IMR-90 (cell line): Measurements from ENCODE around the gene DLGAP3. TPM values are rescaled to one million over a fixed set of nuclear protein-coding genes. Genes with fewer than 3 reads are reported as not detected.

Experiments
- ATAC-seq: fragments of 200-7000 bp; cut with Tn5 transposase; 2 replicates; pipeline ENCODE4 v1.9.1; 2020; ENCODE audit warnings: low read depth, mild to moderate bottlenecking, moderate library complexity
- BruUV-seq: library from RNA; stranded (reverse); fragments of 400-500 nt; replicated peaks from 2 replicates; lab custom pipeline; 2021; lab: Mats Ljungman, UMichigan
- CTCF ChIA-PET: fragments of 300-600 bp; formaldehyde crosslinking; extraction: SDS; loops from one replicate; lab custom pipeline; 2021; ENCODE audit warnings: antibody characterized with exemption; lab: Yijun Ruan, JAX
- POLR2A ChIA-PET: fragments of 300-600 bp; sonication (Branson Sonifier 250); formaldehyde crosslinking; loops from one replicate; lab custom pipeline; 2022; ENCODE audit warnings: antibody characterized with exemption; ENCODE audit not compliant: unreplicated experiment; lab: Charles Lee
- DNase-seq: peaks from one replicate; pipeline ENCODE4 v3.0.0; 2013
- H2AFZ ChIP-seq: replicated peaks from 2 replicates; pipeline ENCODE3; 2013; ENCODE audit warnings: low read length, mild to moderate bottlenecking; ENCODE audit not compliant: poor library complexity
- H2AK5ac ChIP-seq: 2 replicates; pipeline ENCODE4 v1.6.1; 2013; ENCODE audit warnings: low read depth, low read length, inconsistent platforms
- H2AK9ac ChIP-seq: replicated peaks from 2 replicates; pipeline ENCODE3; 2013; ENCODE audit warnings: mild to moderate bottlenecking, low read depth, low read length, moderate library complexity; ENCODE audit not compliant: poor library complexity
- H2BK120ac ChIP-seq: 2 replicates; pipeline ENCODE4 v1.6.1; 2013; ENCODE audit warnings: low read depth, low read length, inconsistent platforms
- H2BK15ac ChIP-seq: 3 replicates; pipeline ENCODE4 v1.6.1; 2013; ENCODE audit warnings: low read depth, low read length, inconsistent platforms
- H2BK20ac ChIP-seq: 2 replicates; pipeline ENCODE4 v1.6.1; 2013; ENCODE audit warnings: low read depth, mild to moderate bottlenecking, inconsistent platforms, low read length, moderate library complexity
- H2BK5ac ChIP-seq: 2 replicates; pipeline ENCODE4 v1.6.1; 2013; ENCODE audit warnings: mild to moderate bottlenecking, low read depth, low read length, inconsistent platforms; ENCODE audit not compliant: poor library complexity, severe bottlenecking
- H3K14ac ChIP-seq: replicated peaks from 2 replicates; pipeline ENCODE4 v1.6.1; 2013; ENCODE audit warnings: low read depth, low read length, inconsistent platforms
- H3K18ac ChIP-seq: 2 replicates; pipeline ENCODE4 v1.6.1; 2013; ENCODE audit warnings: low read depth, low read length, control low read depth
- H3K23ac ChIP-seq: 2 replicates; pipeline ENCODE4 v1.6.1; 2013; ENCODE audit warnings: low read depth, low read length, inconsistent platforms
- H3K27ac ChIP-seq: 2 replicates; pipeline ENCODE4 v1.5.1; 2013; ENCODE audit warnings: mild to moderate bottlenecking, control low read depth, low read length; ENCODE audit not compliant: insufficient read depth
- H3K27me3 ChIP-seq: 2 replicates; pipeline ENCODE4 v1.6.1; 2013; ENCODE audit warnings: low read length; ENCODE audit not compliant: control insufficient read depth, insufficient read depth
- H3K36me3 ChIP-seq: 2 replicates; pipeline ENCODE4 v1.6.1; 2013; ENCODE audit warnings: low read length, mixed read lengths; ENCODE audit not compliant: control insufficient read depth, insufficient read depth
- H3K4ac ChIP-seq: 2 replicates; pipeline ENCODE4 v1.6.1; 2013; ENCODE audit warnings: low read depth, low read length, inconsistent platforms
- H3K4me1 ChIP-seq: 2 replicates; pipeline ENCODE4 v1.6.1; 2013; ENCODE audit warnings: low read length, mixed read lengths; ENCODE audit not compliant: control insufficient read depth, insufficient read depth
- H3K4me2 ChIP-seq: 2 replicates; pipeline ENCODE4 v1.6.1; 2013; ENCODE audit warnings: low read depth, mild to moderate bottlenecking, control low read depth, low read length, moderate library complexity
- H3K4me3 ChIP-seq: 2 replicates; pipeline ENCODE4 v1.5.1; 2013; ENCODE audit warnings: low read depth, mild to moderate bottlenecking, control low read depth, low read length, moderate library complexity; ENCODE audit not compliant: insufficient read depth
- H3K56ac ChIP-seq: 2 replicates; pipeline ENCODE4 v1.6.1; 2013; ENCODE audit warnings: low read length, inconsistent platforms; ENCODE audit not compliant: insufficient read depth; ENCODE audit errors: extremely low read depth
- H3K79me1 ChIP-seq, 2 experiments: 2 replicates each; pipeline ENCODE4 v1.6.1; 2013; ENCODE audit warnings: low read length in 2 of 2, inconsistent platforms in 1 of 2, low read depth in 1 of 2
- H3K9ac ChIP-seq: 2 replicates; pipeline ENCODE4 v1.6.1; 2013; ENCODE audit warnings: low read depth, low read length, control low read depth
- H3K9me1 ChIP-seq: 2 replicates; pipeline ENCODE4 v1.6.1; 2013; ENCODE audit warnings: low read length, inconsistent platforms; ENCODE audit not compliant: insufficient read depth
- H3K9me3 ChIP-seq: 2 replicates; pipeline ENCODE4 v1.6.1; 2013; ENCODE audit warnings: low read length; ENCODE audit not compliant: control insufficient read depth, insufficient read depth
- H4K20me1 ChIP-seq: 2 replicates; pipeline ENCODE4 v1.6.1; 2013; ENCODE audit warnings: low read length, inconsistent platforms; ENCODE audit not compliant: insufficient read depth
- H4K5ac ChIP-seq: 2 replicates; pipeline ENCODE4 v1.6.1; 2013; ENCODE audit warnings: mild to moderate bottlenecking, low read depth, low read length, control low read depth
- H4K8ac ChIP-seq, 2 experiments: 2 replicates each; pipeline ENCODE4 v1.6.1; 2013; ENCODE audit warnings: low read depth in 2 of 2, low read length in 2 of 2, control low read depth in 1 of 2, inconsistent platforms in 1 of 2
- H4K91ac ChIP-seq: 2 replicates; pipeline ENCODE4 v1.6.1; 2013; ENCODE audit warnings: low read depth, low read length, inconsistent platforms; ENCODE audit not compliant: insufficient read depth
- BHLHE40 ChIP-seq: fragments of 150-350 bp; IDR thresholded peaks from 2 replicates; pipeline ENCODE4 v1.6.1; 2016; ENCODE audit warnings: mild to moderate bottlenecking, low read depth, low read length
- CEBPB ChIP-seq: IDR thresholded peaks from 2 replicates; pipeline ENCODE4 v1.6.1; 2012; ENCODE audit warnings: low read depth, low read length, improper control_type of control experiment
- CHD1 ChIP-seq: IDR thresholded peaks from 2 replicates; pipeline ENCODE4 v1.6.1; 2012; ENCODE audit warnings: low read depth, low read length, improper control_type of control experiment
- ELK1 ChIP-seq: fragments of 150-350 bp; IDR thresholded peaks from 2 replicates; pipeline ENCODE4 v1.6.1; 2016; ENCODE audit warnings: low read depth, mild to moderate bottlenecking, low read length, moderate library complexity, borderline replicate concordance
- FOS ChIP-seq: fragments of 150-350 bp; IDR thresholded peaks from 2 replicates; pipeline ENCODE4 v1.6.1; 2016; ENCODE audit warnings: low read depth, low read length
- MAFK ChIP-seq: IDR thresholded peaks from 2 replicates; pipeline ENCODE4 v1.6.1; 2012; ENCODE audit warnings: low read depth, low read length, improper control_type of control experiment
- MAZ ChIP-seq: IDR thresholded peaks from 2 replicates; pipeline ENCODE4 v1.6.1; 2012; ENCODE audit warnings: low read depth, mild to moderate bottlenecking, low read length, improper control_type of control experiment, moderate library complexity, borderline replicate concordance
- MXI1 ChIP-seq: IDR thresholded peaks from 2 replicates; pipeline ENCODE4 v1.6.1; 2012; ENCODE audit warnings: low read depth, mild to moderate bottlenecking, low read length, moderate library complexity, borderline replicate concordance
- NFE2L2 ChIP-seq: fragments of 150-350 bp; IDR thresholded peaks from 2 replicates; pipeline ENCODE4 v1.6.1; 2016; ENCODE audit warnings: low read depth, mild to moderate bottlenecking, low read length
- POLR2A ChIP-seq: IDR thresholded peaks from 2 replicates; pipeline ENCODE4 v1.6.1; 2012; ENCODE audit warnings: mild to moderate bottlenecking, low read depth, low read length
- RAD21 ChIP-seq: IDR thresholded peaks from 2 replicates; pipeline ENCODE4 v1.6.1; 2012; ENCODE audit warnings: low read length, improper control_type of control experiment
- RCOR1 ChIP-seq: IDR thresholded peaks from 2 replicates; pipeline ENCODE4 v1.6.1; 2012; ENCODE audit warnings: mild to moderate bottlenecking, low read length, improper control_type of control experiment; ENCODE audit not compliant: insufficient replicate concordance
- RFX5 ChIP-seq: IDR thresholded peaks from 2 replicates; pipeline ENCODE4 v1.8.0; 2012; ENCODE audit warnings: low read depth, mild to moderate bottlenecking, low read length, moderate library complexity
- SMC3 ChIP-seq: fragments of 150-350 bp; IDR thresholded peaks from 2 replicates; pipeline ENCODE4 v1.6.1; 2016; ENCODE audit warnings: low read depth, mild to moderate bottlenecking, antibody characterized with exemption, low read length, moderate library complexity
- USF2 ChIP-seq: fragments of 150-350 bp; IDR thresholded peaks from 2 replicates; pipeline ENCODE4 v1.6.1; 2017; ENCODE audit warnings: mild to moderate bottlenecking, antibody characterized with exemption, low read length, low read depth
- WGBS, 2 experiments: methylation state at CpG; one replicate each; pipeline versions ENCODE4 v1.1.5 to v1.1.7; 2013; ENCODE audit warnings: missing lambda C conversion rate in 2 of 2; ENCODE audit not compliant: insufficient read length in 1 of 2; ENCODE audit errors: extremely low coverage in 2 of 2; 5-methylcytosine and 5-hydroxymethylcytosine counted together
- dilution Hi-C: fragments of 300-500 bp; cut with HindIII; formaldehyde crosslinking; loops from one replicate; pipeline ENCODE4 v1.14.3; 2018; ENCODE audit warnings: low sequenced_read_pairs; ENCODE audit not compliant: unreplicated experiment
- in situ Hi-C: fragments of 300-500 bp; cut with MboI; formaldehyde crosslinking; loops from 3 replicates; pipeline ENCODE4 v1.14.3; 2019; ENCODE audit warnings: low sequenced_read_pairs, inconsistent platforms, mixed read lengths
- intact Hi-C: fragments of 100-400 bp; cut with micrococcal nuclease; formaldehyde crosslinking; loops from 2 replicates; pipeline ENCODE4 v1.10.0; 2022
- polyA plus RNA-seq, 3 experiments: library from polyadenylated mRNA; depleted of rRNA; stranded (reverse); fragments of >200 nt; gene quantifications; 2 replicates each; pipeline ENCODE4 v1.2.3, GENCODE V29; 2012; ENCODE audit warnings: low replicate concordance in 1 of 3
- total RNA-seq: library from RNA; depleted of rRNA; stranded (reverse); fragments of >200 nt; gene quantifications from 2 replicates; pipeline ENCODE4 v1.2.3, GENCODE V29; 2012
- TF ChIP-seq, protein P1 (sequence below): conservative IDR thresholded peaks from 2 replicates; pipeline ENCODE4 v1.5.1; 2012; ENCODE audit warnings: mild to moderate bottlenecking, low read depth, low read length, improper control_type of control experiment

Gene DLGAP3
- total and polyA plus RNA-seq, 2 of the 4 experiments (the other 2 are of a cell fraction) = 0.02 TPM; not detected in 1

- POLR2A ChIA-PET = no interaction called here
- Histone ChIP-seq H3K23ac (no peak overlapping the region), H4K20me1 (no peaks in the 10 kb centered on the region), H3K9me1 (no peaks in the 10 kb centered on the region), H3K56ac (no peak overlapping the region), H2BK20ac (no peak overlapping the region), H3K9ac (no peak overlapping the region), H4K8ac (no peak overlapping the region), H2AK5ac (no peak overlapping the region), H3K4me3 (no peak overlapping the region), H3K27ac (no peak overlapping the region), H3K4me2 (no peak overlapping the region), H3K36me3 (no peaks in the 10 kb centered on the region), H4K91ac (no peak overlapping the region), H2BK15ac (no peak overlapping the region), H2BK120ac (no peak overlapping the region), H3K14ac (no peak overlapping the region), H4K5ac (no peak overlapping the region), H2BK5ac (no peak overlapping the region), H3K4me1 (no peaks in the 10 kb centered on the region), H3K4ac (no peak overlapping the region), H2AK9ac (no peak overlapping the region), H3K27me3 (peaks cover 3% of the 10 kb centered on the region; the same call in 1 of the 2 replicates), H2AFZ (no peak overlapping the region), H3K18ac (no peak overlapping the region), H3K9me3 (no peaks in the 10 kb centered on the region), H3K79me1 (no peaks in the 10 kb centered on the region)
- dilution Hi-C loops = no loop called here
- 60% methylated on average over 1 of the region's 5 CpGs; no CpG with 5 or more reads in 1 of the 2 experiments for WGBS, 2 experiments
- DNase-seq = no peak
- in situ Hi-C loops = no loop called here
- TF ChIP-seq RCOR1 (no peak), POLR2A (no peak), RAD21 (no peak), CHD1 (no peak), MXI1 (no peak), CEBPB (no peak), ELK1 (no peak), MAFK (no peak), BHLHE40 (no peak), USF2 (no peak), FOS (no peak), RFX5 (no peak), MAZ (no peak), NFE2L2 (no peak), SMC3 (no peak)
- TF ChIP-seq, protein P1, sequence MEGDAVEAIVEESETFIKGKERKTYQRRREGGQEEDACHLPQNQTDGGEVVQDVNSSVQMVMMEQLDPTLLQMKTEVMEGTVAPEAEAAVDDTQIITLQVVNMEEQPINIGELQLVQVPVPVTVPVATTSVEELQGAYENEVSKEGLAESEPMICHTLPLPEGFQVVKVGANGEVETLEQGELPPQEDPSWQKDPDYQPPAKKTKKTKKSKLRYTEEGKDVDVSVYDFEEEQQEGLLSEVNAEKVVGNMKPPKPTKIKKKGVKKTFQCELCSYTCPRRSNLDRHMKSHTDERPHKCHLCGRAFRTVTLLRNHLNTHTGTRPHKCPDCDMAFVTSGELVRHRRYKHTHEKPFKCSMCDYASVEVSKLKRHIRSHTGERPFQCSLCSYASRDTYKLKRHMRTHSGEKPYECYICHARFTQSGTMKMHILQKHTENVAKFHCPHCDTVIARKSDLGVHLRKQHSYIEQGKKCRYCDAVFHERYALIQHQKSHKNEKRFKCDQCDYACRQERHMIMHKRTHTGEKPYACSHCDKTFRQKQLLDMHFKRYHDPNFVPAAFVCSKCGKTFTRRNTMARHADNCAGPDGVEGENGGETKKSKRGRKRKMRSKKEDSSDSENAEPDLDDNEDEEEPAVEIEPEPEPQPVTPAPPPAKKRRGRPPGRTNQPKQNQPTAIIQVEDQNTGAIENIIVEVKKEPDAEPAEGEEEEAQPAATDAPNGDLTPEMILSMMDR = no peak
- intact Hi-C loops = no loop called here
- BruUV-seq = no TSS peak
- no peak for ATAC-seq
- CTCF ChIA-PET = no interaction called here
These were observed 13.9 kb downstream of the DLGAP3 start for GRCh38 chr1:34915521-34915920.
